ENCODE measurements around the gene ACBD3. TPM values are rescaled to one million over a fixed set of nuclear protein-coding genes. Genes with fewer than 3 reads are reported as not detected.
"Not testable (repeated sequence)": the region's sequence is repeated elsewhere in the genome, so short reads cannot be mapped to it uniquely, and the experiment has no call there.

Gene ACBD3
- 49.0 and 49.6 TPM in 2 replicates for total RNA-seq (2014; rRNA removed)
- 23.4 TPM for polyA plus RNA-seq (2012)

DNA sequence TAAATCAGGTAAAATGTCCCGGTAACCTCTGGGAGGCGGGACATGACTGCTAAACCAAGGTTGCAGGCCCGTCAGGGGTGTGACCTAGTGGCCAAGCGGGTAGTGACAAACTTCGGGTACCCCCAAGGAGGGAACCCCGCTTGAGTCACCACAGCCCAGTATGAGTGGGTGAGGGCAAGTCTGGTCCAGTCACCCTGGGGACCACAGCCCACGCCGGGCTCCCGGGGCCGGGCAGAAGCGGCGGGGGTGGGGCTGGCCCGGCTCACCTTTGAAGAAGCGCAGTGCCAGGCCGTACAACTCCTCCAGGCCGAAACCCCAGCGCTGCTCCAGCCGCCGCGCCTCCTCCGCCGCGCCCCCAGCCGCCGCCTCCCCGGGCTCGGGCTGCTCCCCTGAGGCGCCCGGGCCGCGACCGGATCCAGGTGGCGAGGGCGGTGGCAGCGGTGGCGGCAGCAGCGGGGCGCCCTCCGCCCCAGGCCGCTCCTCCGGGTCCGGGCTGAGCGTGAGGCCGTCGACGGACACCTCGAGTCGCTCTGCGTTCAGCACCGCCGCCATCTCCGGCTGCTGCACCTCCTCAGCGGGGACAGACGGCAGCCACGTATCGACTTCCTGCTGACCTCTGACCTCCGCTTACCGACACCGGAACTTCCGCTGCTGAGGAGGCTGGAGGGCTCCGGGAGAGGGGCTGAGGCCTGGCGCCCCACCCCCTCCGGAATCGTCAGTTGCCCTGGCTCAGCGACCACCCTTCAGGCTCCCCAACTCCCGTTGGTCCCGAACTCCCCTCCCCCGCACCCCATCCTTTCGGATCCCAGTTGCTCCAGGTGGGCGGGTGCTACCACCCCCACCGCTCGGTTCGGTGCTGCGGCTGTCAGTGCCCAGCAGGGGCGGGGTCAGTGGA, at the start of gene ACBD3:
ACBD3 (minus strand) TSS at position 618 of the 895 bp plus-strand sequence; CDS start at position 552, 66 bp downstream.
- peak; percentile 81 for DNase-seq (ENCODE audit: low read depth)

DNA sequence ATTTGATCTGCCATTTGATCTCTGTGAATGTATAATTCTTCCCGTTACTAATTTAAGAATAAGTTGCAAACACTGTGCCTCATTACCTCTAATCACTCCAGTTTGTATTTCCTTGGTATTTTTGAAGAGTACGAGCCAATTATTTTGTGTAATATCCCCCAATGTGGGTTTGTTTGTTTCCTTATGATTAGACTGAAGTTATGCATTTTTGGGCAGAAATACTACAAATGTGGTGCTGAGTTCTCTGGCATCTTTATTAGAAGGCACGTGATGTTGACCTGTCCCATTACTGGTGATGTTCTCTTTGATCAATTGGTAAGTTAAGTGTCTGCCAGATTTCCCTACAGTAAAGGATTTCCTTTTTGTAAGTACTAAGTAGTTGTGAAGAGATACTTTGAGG, 47.3 kb upstream of the ACBD3 start:
- DNase-seq (ENCODE audit: low read depth): no peak

DNA sequence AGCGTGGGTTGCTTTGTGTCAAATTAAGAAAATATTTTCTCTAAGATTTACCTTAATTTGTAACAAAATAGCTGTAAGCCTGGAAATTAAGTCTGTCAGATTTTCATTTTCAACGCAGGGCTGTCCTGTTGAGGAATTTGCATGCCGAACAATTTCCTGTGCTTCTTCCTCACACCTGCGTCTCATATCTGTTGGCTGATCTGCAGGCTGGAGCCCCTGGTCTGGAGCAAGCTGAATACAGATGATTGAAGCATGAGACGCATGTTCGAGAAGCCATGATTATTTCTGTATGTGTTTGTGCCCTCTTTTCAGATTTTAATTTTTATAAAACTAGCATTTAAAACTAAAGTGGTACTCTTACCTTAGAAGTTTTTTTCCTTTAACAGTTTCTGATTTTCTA, 46.8 kb upstream of the ACBD3 start:
- no peak for DNase-seq (ENCODE audit: low read depth)

DNA sequence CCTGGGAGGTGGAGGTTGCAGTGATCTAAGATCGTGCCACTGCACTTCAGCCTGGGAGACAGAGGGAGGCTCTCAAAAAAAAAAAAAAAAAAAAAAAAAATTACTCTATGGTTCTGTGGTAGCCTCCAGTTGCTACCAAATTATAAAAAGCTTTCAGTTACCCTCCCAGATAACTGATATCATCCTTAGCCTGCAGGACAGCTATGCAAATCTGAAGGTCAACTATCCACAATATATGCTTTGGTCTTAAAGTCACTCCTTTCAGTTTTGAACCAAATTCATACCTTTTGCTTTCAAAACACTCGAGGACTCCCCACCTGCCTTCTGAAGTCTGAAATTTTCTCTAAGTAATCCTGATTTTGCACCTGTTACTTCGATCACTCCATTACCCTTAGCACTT, 40.1 kb upstream of the ACBD3 start:
- no peak for DNase-seq (ENCODE audit: low read depth)

DNA sequence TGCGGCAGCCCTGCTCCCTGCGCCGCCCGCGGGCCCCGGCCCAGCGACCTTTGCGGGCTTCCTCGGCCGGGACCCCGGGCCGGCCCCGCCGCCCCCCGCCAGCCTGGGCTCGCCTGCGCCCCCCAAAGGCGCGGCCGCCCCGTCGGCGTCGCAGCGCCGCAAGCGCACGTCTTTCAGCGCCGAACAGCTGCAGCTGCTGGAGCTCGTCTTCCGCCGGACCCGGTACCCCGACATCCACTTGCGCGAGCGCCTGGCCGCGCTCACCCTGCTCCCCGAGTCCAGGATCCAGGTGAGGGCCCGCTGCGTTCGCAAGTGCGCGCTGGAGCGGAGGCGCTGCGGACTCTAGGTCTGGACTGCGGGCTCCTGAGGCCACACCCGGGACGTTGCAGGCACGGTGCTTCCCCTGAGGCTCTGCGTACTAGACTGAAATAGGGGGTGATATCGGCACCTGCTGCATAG, 37.3 kb upstream of the ACBD3 start:
- no peak for DNase-seq (ENCODE audit: low read depth)

DNA sequence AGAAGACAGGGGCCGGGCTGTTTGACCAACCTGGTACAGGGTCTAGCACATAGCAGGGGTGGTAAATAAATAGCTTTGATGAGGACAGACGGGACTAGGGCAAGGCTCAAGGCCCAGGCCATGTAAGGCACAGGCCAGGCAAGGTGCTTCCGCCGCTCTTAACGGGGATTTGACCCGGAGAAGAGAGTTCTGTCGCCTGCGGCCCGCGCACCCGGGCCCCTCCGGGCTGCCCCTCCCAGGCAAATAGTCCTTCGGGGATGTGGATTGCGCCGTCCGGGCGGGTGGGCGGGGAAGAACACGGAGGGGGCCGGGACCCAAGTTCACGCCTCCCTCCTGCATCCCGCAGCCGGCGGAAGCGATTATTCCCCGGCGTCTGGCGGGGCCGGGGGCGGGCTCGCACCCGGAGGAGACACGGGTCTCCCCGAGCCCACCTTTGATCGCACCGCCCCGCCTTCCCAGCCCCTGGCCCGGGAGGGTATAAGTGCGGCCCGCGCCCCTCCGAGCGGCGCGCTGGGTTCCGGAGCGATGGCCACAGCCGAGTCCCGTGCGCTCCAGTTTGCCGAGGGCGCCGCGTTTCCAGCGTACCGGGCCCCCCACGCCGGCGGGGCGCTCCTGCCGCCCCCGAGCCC, 36.7 kb upstream of the ACBD3 start, which contains the start of gene MIXL1:
MIXL1 (plus strand) TSS at position 508 of the 629 bp plus-strand sequence; CDS start at position 526, 18 bp downstream.
- no peak for DNase-seq (ENCODE audit: low read depth)

DNA sequence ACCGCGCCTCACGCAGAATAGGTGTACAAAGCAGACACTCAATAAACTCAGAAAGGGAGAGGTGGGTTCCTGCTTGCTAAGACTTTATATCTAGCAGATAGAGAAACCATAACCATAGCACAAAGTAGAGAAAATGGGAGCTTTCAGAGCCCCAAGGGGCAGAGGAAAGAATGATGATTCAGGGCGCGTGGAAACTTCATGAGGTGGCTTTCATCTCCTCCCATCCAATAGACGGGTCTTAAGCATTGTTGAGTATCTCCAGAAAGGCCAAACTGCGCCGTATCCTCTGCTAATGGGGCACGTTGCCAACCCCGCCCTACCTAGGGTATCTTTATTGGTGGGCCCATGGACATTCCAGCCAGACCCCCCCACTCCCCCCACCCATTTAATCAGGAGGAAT, 36.1 kb upstream of the ACBD3 start:
- DNase-seq (ENCODE audit: low read depth): no peak

DNA sequence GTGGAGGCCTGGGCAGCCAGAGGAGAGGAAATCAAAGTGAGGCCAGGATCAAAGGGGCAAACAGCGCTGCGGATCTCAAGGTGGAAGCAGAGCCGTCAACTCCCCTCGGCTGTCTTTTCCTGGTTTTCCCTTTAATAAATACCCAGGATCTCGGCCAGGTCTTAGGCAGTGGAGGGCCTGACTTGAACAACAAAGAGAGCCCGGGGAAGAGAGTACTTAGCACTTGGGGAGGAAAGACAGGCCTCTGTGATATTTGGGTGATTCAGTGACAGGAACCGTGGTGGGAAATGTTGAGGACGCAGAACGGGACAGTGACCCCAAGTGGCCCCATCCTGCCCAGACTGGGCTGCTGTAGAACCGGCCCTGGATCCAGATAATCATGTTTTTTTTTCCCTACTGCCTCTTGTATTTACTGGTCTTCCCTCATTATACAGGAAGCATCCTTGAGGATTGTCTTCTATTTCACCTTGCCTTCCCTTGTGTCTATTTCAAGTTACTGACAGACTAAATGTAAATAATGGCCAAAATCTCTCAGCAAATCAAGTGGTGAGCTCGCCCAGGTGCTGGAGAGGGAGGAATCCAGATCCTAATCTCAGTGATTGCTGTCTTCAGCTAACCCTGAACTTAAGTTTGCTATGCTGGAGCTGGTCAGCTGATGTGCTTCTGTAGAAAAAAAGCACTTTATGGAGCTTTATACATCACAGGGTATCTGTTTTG, 34.1 kb upstream of the ACBD3 start:
- no peak for DNase-seq (ENCODE audit: low read depth)

DNA sequence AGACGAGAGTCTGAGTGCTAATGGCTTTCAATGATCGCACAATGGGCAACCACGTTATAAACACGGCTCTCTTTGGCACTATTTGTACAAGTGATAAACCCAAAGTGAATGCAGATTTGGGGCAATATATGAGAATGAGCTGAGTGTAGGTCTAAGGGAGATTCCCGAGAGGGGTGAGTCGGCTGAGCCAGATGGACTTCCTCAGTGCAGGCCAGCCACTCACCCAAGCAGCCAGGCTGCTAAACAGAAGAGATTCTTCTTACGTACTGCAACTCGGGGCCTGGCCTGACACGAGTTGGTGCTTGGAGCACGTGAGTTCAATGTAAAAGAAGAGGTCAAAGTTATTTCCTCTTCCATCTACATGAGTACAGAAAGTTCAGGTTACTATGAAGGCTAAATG, 30.7 kb upstream of the ACBD3 start:
- DNase-seq (ENCODE audit: low read depth): peak; percentile 19

DNA sequence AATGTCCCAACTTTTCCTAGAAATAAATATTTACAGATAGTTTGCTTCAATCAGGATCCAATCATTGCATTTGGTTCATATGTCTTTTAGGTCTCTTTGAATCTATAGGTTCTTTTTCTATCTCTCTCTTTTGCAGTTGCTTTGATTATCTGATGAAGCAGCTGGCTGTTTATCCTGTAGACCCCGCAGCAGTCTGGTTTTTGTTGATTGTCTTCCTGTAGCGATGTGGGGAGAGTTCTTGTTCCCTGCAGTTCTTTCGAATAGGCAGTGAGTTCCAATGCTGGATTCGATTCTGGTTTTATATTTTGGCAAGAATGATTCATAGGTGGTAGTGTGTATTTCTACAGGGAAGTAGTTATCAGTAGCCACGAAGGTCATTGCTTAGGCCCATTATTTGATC, 29.5 kb upstream of the ACBD3 start:
- DNase-seq (ENCODE audit: low read depth): no peak

DNA sequence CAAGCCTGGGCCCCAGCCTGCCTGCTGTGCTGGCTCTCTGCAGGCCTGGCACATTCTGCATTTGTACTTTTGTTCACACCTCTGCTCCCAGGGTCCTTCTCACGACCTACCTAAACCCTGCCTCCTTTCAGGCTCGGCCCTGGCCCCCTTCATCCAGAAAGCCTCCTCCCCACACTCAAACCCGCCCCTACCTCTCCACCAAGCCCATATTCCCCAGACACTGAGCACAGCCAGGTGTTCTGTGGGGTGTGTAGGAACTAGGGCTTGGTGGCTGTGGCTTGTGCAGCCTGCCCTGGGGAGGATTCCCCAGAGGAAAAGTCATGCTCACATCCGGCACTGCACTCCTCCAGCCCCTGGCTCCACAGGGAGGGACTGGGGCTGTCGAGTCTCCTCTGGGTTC, 28.7 kb upstream of the ACBD3 start:
- no peak for DNase-seq (ENCODE audit: low read depth)

DNA sequence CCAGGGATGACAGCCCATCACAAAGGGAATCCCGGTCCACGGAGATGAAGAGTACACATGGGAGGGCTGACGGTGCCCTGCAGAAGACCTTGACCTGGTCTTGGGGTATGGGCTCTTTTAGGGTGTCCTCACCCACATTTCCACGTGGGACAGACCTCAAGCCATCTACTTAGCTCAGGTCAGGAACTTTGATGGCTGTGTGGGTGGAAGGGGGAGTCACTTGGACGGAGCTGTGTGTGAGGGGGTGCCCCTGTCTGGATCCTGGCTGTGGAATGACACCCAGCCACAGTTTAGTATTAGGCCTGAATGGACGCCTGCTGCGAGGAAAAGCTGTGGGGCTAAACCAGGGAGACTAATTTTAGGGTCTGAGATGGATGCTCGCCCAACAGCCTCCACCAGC, 26.0 kb upstream of the ACBD3 start:
- DNase-seq (ENCODE audit: low read depth): no peak

DNA sequence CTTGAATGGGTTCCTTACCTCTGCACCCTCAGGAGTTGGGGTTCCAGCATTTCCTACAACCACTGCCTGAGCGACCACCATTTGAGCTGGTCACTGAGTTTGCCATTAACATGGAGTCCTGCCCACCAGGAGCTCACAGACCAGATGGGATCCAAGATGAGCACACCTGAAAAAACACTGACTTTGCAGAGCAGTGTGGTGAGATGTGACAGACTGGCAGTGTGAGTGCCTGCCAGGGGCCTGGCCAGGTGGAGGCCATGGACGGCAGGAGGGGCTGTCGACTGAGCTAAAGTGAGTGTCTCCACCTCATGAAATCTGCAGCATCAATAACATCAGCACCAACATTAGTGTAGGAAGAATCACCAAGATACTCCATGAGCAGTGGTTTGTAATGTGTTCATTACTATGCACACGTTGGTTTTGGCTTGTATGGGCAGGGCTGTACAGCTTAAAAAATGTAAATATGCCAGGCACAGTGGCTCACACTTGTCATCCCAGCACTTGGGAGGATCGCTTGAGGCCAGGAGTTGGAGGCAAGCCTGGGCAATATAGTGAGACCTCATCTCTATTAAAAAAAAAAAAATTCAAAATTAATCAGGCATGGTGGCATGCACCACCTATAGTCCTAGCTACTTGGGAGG, 24.8 kb upstream of the ACBD3 start:
- no peak for DNase-seq (ENCODE audit: low read depth)

DNA sequence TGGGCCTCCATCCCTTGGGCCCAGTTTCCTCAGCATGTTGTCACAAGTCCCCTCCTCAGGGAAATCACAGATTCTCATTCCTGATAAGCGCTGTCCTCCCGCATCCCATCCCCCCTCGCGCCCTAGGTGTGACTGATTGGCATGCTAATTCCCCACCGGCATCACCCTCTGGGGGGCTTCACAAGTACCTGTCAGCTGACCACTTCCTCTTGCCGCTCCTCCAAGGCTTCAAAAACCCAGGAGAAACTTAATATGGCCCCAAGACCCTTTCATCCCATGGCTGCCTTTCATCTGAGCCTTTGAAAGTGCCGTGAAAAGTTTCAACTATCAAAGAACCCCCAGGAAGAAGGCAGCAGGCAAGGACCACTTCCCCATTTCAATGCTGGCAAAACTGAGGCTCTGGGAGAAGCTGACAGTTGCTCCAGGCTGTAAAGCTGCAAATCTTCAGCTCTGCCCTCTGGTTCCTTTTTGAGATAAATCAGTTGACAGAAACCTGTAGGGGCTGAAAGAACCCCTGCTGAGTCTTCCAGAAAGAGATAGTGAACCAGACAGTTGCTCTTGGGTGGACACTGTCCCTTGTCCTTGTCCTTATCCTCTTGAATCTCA, 24.1 kb upstream of the ACBD3 start:
- no peak for DNase-seq (ENCODE audit: low read depth)

DNA sequence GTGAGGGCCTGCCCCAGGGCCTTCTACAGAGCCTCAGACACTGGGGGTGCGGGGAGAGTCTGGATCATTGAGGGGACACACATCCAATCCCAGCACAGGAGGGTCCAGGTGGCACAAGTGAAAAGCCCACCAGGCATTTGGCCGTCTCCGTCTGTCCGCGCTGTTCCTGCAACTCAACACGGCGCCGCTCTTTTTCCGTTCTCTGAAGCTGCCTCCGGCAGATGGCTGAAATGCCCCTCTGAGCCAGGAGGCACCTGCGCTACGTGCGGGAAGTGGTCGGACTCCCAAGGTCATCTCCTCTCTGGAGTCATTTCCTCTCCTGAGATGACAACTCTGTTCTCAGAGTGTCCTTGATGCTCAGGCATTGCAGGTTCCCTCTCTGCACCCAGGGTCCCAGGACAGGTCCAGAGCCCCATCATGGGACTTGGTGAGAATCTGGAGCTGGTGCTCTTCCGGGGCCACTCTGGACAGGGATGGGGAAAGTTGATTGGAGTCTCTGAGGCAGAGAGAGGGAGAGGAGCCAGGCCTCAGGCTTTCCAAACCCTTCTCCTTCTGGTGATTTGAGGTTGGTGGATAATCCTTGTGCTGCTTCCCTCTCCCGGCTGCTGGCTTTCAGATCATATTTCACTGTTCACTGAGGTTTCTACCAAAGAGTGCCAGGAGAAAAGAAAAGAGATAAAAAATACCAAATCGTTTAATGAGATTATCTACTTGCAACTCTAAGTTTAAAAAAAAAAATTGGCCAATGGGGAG, 22.9 kb upstream of the ACBD3 start:
- DNase-seq (ENCODE audit: low read depth): peak; percentile 18

DNA sequence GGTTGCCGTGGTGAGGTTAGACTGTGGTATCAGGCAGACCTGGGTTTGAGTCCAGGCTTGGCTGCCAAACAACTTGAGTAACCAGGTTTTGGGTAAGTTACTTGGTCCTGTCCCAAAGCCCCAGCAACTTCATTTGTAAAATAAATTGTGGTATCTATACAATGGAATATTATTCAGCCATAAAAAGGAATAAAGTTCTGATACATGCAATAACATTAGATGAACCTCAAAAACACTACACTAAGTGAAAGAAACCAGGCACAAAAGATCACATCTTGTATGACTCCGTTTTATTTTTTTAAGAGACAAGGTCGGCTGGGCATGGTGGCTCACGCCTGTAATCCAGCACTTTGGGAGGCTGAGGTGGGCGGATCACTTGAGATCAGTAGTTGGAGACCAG, 20.5 kb upstream of the ACBD3 start:
- no peak for DNase-seq (ENCODE audit: low read depth)

DNA sequence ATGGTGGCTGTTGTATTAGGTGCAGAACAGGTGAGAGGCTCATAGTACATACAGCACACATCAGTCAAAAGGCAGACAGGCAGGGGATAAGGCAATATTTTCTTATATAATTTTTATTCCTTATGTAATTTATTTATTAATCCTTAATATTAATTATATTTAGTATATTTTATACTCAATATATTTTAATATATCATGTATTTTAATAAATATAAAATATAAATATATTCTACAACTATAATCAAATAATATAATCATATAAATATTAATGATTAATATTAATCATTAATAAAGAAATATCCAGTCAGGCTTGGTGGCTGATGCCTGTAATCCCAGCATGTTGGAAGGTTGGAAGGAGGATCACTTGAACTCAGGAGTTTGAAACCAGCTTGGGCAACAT, 17.7 kb upstream of the ACBD3 start:
- no peak for DNase-seq (ENCODE audit: low read depth)

DNA sequence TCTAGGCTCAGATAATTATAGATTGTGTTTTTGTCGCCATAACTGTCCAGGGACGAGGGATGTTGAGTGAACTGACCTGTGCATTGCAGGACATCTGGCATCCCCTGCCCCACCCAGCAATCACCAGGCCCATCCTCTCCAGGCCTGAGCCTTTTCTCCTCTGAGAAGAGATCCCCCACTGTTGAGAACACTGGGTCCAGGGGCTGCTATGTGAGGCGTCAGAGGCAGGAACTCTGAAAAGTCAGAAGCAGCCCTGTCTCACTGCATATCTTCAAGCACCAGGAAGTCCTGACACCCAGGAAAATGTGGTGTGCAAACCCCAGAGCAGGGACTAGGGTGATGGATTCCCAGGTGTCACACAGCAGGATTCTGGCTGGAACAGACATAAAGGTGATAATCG, 17.1 kb upstream of the ACBD3 start:
- DNase-seq (ENCODE audit: low read depth): no peak

DNA sequence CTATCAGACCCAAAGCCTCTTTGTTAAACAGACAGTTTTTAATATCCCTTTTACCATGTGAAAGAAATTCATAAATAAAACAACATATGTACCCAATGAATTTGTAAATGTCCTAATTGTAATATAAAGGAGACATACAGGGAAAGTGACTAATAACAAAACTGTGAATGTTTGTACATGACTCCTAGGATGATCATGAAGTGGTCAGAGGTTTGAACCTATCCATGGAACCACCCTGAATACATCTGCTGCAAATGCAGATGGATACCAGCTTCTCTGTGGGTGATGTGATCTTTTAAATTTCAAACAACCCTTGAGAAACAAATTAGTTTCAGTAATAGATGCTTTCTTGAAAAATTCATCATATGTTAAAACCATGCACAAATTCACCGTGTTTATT, 16.7 kb upstream of the ACBD3 start:
- no peak for DNase-seq (ENCODE audit: low read depth)

DNA sequence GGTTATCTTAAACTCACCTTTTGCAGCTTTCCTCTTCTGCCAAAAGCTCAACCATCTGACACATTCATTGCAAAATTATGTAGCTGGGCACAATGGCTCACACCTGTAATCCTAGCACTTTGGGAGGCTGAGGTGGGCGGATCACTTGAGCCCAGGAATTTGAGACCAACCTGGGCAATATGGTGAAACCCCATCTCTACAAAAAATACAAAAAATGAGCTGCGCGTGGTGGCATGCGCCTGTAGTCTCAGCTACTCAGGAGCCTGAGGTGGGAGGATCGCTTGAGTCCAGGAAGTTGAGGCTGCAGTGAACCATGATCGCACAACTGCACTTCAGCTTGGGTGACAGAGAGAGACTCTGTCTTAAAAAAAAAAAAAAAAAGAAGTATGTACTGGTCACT, 16.1 kb upstream of the ACBD3 start:
- DNase-seq (ENCODE audit: low read depth): not testable (repeated sequence)

DNA sequence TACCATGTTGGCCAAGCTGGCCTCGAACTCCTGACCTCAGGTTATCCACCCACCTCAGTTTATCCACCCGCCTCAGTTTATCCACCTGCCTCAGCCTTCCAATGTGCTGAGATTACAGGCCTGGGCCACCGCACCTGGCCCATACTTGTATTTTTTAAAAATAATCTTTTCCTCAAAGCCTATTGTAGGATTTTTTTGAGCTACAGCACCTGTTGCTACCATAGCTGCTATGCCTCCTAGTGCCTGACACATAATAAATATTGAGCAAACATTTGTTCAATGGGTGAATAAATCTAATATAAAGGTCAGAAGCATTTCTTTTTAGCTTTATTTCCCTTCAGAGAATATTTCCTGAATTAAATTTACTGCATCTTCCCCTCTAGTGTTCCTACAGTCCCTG, 15.7 kb upstream of the ACBD3 start:
- no peak for DNase-seq (ENCODE audit: low read depth)
